Rectal smooth muscle tissue (tissue), 1 donor: ENCODE results near the gene ABCA3.

ENCODE experiments used
- H3K27ac ChIP-seq: one replicate; pipeline ENCODE4 v1.7.0; 2013; ENCODE audit warnings: low read depth, low read length, inconsistent platforms
- H3K27me3 ChIP-seq: one replicate; pipeline ENCODE4 v1.7.0; 2013; ENCODE audit warnings: low read length; ENCODE audit not compliant: control insufficient read depth, insufficient read depth
- H3K36me3 ChIP-seq: one replicate; pipeline ENCODE4 v1.7.0; 2013; ENCODE audit warnings: low read length; ENCODE audit not compliant: control insufficient read depth, insufficient read depth
- H3K4me1 ChIP-seq: one replicate; pipeline ENCODE4 v1.7.0; 2013; ENCODE audit warnings: low read length; ENCODE audit not compliant: control insufficient read depth, insufficient read depth
- H3K4me3 ChIP-seq: one replicate; pipeline ENCODE4 v1.7.0; 2013; ENCODE audit warnings: low read length
- H3K9ac ChIP-seq: one replicate; pipeline ENCODE4 v1.7.0; 2013; ENCODE audit warnings: low read length

ABCA3 gene

DNA sequence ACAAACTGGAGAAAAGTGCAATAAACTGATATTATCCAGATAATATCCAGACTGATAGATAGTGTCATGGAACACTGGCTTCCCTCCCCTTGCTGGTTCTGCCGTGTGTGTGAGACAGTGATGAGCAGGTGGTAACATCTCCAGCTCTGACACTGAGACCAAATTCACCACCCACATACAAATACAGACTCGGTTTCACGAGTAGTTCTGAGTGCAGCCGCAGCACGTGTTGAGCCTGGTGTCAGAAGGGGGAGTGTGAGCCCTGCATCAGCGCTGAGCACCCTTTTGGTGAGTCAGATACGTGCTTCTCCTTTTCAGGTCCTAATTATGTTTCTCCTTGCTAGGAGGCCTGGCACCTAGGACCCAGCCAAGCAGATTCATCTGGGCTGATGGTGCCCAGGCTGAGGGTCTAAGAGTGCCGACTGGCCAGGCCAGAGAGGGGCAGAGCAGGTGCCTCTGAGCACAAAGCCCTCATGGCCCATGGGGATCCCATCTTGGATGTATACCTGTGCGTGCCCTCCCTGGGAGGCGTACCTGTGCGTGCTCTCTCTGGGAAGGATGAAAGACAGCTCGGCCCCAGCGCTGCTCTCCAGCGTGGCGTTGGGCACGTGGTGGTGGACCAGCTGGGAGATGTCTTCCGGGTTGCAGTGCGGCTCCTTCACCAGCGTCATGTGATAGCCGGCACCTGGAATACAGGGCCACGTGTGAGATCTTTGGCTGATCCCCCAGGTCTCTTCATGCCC, 45.3 kb downstream of the ABCA3 start:
- Histone ChIP-seq H3K9ac (no peak overlapping the region), H3K4me1 (no peaks in the 10 kb centered on the region), H3K4me3 (no peak overlapping the region), H3K27me3 (no peaks in the 10 kb centered on the region), H3K36me3 (peaks cover 2% of the 10 kb centered on the region), H3K27ac (no peak overlapping the region)

- H3K9ac ChIP-seq: no peak overlapping the region
- no peaks in the 10 kb centered on the region for H3K27me3 ChIP-seq
- H3K4me1 ChIP-seq: no peaks in the 10 kb centered on the region
- no peak overlapping the region for H3K4me3 ChIP-seq
- H3K27ac ChIP-seq: no peak overlapping the region
- no peaks in the 10 kb centered on the region for H3K36me3 ChIP-seq
Measured at GRCh38 chr16:2292221-2292620, 48.3 kb downstream of the ABCA3 start.

DNA sequence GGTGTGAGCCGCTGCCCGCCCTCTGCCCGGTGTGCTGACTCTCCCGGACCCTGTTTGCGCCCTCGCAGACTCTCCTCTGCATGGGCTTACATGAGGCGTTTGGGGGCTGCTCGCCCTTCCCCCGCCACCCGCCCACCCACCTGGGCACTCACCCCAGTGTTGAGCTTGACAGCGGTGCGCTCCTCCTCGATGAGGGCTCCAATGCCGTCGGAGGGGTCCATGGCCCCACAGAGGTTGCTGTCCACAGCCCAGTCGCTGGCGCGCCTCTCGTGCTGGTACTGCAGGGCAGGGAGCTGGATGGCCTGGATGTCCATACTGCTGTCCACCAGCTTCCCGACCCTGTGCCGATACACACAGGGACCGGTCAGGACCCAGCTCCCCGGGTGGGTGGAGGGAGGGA, 51.2 kb downstream of the ABCA3 start:
- H3K27ac ChIP-seq: no peak overlapping the region
- H3K4me1 ChIP-seq: no peaks in the 10 kb centered on the region
- H3K27me3 ChIP-seq: no peaks in the 10 kb centered on the region
- no peak overlapping the region for H3K4me3 ChIP-seq
- no peaks in the 10 kb centered on the region for H3K36me3 ChIP-seq
- H3K9ac ChIP-seq: no peak overlapping the region

GRCh38 chr16:2288726-2289125, 51.8 kb downstream of the ABCA3 start:
- Histone ChIP-seq H3K27ac (no peak overlapping the region), H3K9ac (no peak overlapping the region), H3K27me3 (no peaks in the 10 kb centered on the region), H3K36me3 (no peaks in the 10 kb centered on the region), H3K4me1 (no peaks in the 10 kb centered on the region), H3K4me3 (no peak overlapping the region)

GRCh38 chr16:2287916-2288547, 52.5 kb downstream of the ABCA3 start:
- Histone ChIP-seq H3K9ac (no peak overlapping the region), H3K4me3 (no peak overlapping the region), H3K36me3 (no peaks in the 10 kb centered on the region), H3K27ac (no peak overlapping the region), H3K4me1 (no peaks in the 10 kb centered on the region), H3K27me3 (no peaks in the 10 kb centered on the region)

GRCh38 chr16:2286550-2286949, 54.0 kb downstream of the ABCA3 start:
- Histone ChIP-seq H3K36me3 (no peaks in the 10 kb centered on the region), H3K9ac (no peak overlapping the region), H3K4me1 (no peaks in the 10 kb centered on the region), H3K27ac (no peak overlapping the region), H3K27me3 (no peaks in the 10 kb centered on the region), H3K4me3 (no peak overlapping the region)

DNA sequence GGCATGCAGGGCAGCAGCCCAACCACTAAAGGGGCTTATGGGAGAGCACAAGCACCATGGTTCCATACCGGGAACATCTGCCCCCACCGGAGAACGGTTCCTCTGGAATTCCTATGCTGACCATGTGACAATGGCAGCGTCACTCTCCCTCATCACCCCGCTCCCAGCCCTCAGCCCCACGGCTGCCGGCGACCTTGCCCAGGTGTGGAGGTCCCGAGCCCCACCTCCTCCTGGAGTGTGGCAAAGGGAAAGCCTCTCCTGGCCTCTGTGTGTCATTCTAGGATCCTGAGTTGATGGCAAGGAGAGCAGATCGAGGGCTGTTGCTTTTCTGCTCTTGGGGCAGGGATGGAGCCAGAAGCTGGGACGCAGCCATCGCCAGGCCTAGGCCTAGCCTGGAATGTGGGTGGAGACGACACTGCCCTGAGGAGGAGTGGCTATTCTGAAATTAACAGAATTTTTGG, 54.8 kb downstream of the ABCA3 start:
- Histone ChIP-seq H3K36me3 (no peaks in the 10 kb centered on the region), H3K9ac (no peak overlapping the region), H3K27me3 (no peaks in the 10 kb centered on the region), H3K4me1 (no peaks in the 10 kb centered on the region), H3K27ac (no peak overlapping the region), H3K4me3 (no peak overlapping the region)

DNA sequence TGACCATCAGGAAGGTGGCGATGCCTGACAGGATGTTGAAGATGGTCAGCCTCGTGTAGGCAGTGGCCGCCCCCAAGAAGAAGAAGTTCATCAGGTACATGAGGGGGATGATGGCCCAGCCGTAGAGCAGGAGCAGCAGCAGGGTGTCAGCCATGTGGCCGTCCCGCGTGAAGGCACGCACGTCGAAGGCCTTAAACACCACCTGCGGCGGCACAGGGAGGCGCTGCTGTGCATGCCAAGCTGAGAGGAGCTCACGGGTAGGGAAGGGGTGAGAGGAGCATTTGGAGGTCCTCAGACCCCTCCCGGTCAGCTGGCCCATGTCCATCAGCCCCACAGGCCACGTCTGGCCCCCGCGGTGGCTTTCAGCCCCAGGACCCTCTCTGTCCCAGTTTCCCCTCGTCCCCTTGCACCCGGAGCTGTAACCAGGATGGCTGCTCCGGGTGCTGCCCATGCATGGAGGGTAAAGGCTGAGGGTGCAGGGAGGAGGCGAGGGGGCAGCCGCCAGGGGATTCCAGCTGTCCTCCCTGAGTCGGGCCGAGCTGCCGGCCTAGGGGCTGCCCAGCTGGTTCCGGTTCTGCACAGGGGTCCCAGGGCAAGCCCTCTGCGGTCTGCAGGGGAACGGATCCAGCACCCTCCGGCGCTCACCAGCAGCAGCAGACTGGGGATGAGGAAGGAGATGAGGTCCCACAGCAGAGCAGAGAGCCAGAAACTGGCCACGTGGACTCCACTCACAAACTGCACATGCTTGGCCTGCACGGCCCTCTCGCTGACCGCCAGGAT, 55.5 kb downstream of the ABCA3 start:
- H3K27ac ChIP-seq: no peak overlapping the region
- no peaks in the 10 kb centered on the region for H3K36me3 ChIP-seq
- H3K27me3 ChIP-seq: no peaks in the 10 kb centered on the region

DNA sequence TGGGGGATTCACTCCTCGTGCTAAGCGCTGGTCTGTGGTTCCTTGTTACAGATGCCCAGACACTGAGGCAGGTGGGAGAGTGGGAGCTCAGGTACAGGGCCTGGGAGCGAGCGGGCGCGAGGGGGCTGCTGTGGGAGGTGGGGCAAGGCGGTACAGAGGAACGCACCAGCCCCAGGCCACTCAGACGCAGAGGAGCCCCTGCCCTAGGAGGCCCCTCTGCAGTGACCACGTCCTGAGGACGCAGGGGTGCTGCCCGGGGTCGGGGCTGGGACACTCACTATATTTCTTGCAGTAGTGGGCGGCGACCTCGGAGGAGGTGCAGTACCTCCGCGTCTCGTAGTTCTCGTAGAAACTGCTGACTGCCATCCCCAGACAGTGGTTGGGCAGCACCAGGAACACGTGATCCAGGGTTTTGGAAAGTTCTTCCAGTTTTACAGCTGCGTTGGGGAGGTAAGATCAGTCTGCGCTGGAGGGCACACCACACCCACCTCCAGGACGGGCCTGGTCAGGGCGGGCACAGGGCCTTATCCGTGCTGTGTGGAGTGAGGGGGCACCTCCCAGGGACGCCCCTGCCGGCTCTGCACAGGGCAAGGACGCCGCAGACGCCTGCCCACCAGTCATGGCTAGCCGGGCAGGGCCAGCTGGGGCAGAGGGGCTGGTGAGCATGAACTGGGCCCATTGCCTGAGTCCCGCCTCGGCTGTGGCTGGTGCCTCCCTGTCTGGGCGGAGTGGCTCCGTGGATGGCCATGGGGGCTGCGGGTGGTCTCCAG, 56.3 kb downstream of the ABCA3 start:
- no peaks in the 10 kb centered on the region for H3K36me3 ChIP-seq

More for the DNA sequence above, 55.5 kb downstream of the ABCA3 start:
- Histone ChIP-seq H3K4me1 (no peaks in the 10 kb centered on the region), H3K4me3 (no peak overlapping the region), H3K9ac (no peak overlapping the region)

DNA sequence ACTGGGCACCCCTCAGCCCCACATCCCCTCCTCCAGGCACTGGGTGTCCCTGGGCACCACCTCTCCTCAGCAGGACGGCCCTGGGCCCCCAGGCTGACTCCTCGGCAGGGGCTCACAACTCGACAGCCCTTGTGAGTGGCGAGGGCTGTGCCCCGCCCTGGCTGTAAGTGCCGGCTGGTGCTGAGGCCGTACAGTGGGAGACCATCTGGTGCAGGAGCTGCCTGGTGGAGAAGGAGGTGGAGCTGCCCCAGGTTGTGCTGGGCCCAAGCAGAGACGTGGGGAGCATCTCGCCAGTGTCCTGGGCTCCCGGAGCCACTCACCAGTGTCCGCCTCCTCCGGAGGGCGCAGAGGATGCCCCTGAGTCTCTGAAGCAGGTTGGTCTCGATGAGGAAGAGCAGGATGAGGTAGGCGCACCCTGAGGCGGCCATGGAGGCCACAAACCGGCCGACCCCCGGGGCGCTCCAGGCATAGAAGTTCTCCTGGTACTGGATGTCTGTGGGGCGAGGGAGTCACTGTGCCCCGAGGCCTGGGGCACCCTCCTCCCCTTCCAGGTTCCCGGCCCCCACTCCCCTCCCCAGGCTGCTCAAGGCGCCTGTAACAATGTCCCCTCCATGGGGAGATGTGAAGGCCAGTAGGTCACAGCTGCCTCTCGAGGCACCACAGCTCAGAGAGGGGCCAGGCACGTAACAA, 57.5 kb downstream of the ABCA3 start:
- Histone ChIP-seq H3K4me3 (no peak overlapping the region), H3K4me1 (no peaks in the 10 kb centered on the region), H3K36me3 (no peaks in the 10 kb centered on the region), H3K9ac (no peak overlapping the region), H3K27ac (no peak overlapping the region), H3K27me3 (no peaks in the 10 kb centered on the region)

More for the DNA sequence above, 56.3 kb downstream of the ABCA3 start:
- H3K27ac ChIP-seq: no peak overlapping the region
- H3K4me3 ChIP-seq: no peak overlapping the region
- no peaks in the 10 kb centered on the region for H3K27me3 ChIP-seq
- no peak overlapping the region for H3K9ac ChIP-seq
- H3K4me1 ChIP-seq: no peaks in the 10 kb centered on the region

- no peak overlapping the region for H3K27ac ChIP-seq
- no peak overlapping the region for H3K9ac ChIP-seq
- no peaks in the 10 kb centered on the region for H3K36me3 ChIP-seq
- no peaks in the 10 kb centered on the region for H3K4me1 ChIP-seq
- no peak overlapping the region for H3K4me3 ChIP-seq
- H3K27me3 ChIP-seq: no peaks in the 10 kb centered on the region
Measured at GRCh38 chr16:2282262-2282661, 58.3 kb downstream of the ABCA3 start.
